Measurements from ENCODE around the gene RPL3.

Gene RPL3

GRCh38 chr22:39317084-39317774 lies 2.2 kb downstream of the RPL3 start:
- DNase-seq (ENCODE audit: low read depth) = peak; percentile 43

DNA sequence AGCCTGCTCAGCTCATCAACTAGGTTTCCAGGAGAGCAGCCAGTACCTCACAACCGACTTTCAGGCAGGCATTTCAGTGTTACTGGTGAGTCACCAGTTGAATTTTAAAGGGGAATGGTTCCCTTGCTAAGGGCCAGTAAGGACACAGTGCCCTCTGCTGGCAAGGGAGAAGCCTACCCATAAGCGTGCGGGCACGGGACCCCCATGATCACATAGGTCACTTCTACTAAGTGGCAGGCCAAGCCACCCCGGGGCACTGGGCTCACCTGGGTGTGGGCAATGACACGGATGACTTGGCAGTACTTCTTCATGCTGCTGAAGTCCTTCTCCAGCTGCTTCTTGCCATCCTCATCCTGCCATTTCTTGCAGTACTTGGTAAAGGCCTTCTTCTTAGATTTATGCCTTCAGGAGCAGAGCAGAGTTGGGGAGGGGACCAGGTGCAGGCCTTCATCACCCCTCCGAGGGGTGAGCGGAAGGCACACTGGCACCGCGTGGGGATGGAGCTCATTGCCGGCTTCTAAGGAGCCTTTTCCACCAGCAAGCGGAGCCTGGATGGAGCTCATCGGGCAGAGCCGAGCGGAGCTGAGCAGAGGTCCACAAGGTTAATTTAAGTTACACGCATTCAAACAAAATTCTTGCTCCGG lies 2.9 kb downstream of the RPL3 start:
- peak; percentile 64 for DNase-seq (ENCODE audit: low read depth)

- no peak for DNase-seq (ENCODE audit: low read depth)
Measured at GRCh38 chr22:39315389-39315788, 4.0 kb downstream of the RPL3 start.

GRCh38 chr22:39314251-39314971 lies 5.0 kb downstream of the RPL3 start:
- DNase-seq (ENCODE audit: low read depth) = peak; percentile 59

GRCh38 chr22:39313258-39314001 lies 6.0 kb downstream of the RPL3 start:
- peak; percentile 56 for DNase-seq (ENCODE audit: low read depth)

DNA sequence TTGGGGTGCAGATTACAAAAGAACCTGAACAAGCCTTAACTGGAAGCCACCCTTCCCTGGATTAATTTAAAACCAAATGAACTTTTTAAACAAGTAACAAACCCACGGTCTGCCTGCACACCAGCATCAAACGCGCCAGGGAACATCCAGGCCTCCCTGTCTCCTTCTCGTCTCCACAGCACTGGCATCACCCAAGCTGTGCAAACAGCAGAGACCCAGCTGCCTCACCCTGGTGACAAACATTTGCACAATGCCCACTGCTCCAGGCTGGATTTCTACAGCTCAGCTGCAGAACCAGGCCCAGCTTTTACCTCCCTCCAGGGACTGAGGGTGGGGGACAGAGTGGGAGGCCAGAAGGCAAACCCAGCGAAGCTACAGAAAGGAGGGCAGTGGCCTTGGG lies 7.0 kb downstream of the RPL3 start:
- peak; percentile 35 for DNase-seq (ENCODE audit: low read depth)

GRCh38 chr22:39311592-39312400 lies 7.6 kb downstream of the RPL3 start:
- peak; percentile 43 for DNase-seq (ENCODE audit: low read depth)

DNA sequence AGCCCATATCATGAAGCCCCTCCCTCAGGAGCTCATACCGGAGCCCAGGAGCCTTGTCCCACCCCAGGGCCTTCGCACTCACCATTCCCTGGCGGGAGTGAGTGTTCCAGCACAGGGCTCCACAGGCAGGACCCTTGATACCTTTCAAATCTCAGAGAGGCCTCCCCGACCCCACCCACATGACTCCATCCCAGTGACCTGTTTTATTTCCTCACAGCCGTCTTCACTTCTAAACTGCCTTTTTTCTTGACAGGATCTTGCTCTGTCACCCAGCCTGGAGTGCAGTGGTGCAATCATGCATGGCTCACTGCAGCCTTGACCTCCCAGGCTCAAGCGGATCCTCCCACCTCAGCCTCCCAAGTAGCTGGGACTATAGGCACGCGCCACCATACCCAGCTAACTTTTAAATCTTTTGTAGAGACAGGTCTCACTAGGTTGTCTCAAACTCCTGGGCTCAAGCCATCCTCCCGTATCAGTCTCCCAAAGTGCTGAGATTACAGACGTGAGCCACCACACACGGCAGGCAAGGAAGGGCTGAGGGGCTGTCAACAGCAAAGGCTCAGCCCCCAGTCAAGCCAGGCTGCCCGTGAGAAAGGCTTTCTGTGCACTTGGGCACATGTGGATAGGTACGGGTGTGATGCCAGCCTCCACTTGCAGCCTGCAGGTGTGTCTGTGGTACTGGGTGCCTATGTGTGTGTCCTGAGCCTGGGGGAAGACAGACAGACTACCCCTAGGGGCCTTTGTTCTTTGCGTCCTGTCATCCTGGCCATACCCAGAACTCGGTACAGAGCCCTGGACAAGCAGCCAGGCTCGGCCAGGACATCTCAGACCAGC lies 9.3 kb downstream of the RPL3 start:
- no peak for DNase-seq (ENCODE audit: low read depth)

DNA sequence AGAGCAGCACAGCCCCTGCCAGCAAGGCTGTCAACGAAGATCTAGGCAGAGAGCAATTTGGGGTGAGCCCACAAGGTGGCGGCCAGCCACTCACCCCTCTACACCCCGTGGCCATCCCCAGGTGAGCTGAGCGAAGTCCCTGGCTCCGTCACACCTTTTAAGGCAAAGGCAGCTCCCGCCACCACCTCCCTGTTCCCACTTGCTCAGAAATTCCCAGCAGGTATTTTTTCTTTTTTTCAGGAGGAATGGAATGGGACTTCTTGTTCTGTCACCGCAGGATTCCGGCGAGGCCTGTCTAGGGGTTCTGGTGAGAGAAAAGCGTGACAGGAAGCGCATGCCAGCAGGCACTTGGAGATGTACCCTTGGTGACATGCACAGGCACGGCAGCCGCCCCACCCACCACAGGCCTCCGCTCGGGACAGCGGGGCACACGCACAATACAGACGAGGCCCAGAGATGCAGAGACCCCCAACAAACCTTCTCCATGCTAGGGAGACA lies 10.0 kb downstream of the RPL3 start:
- DNase-seq (ENCODE audit: low read depth) = no peak

GRCh38 chr22:39308614-39309363 lies 10.6 kb downstream of the RPL3 start:
- DNase-seq (ENCODE audit: low read depth) = no peak

DNA sequence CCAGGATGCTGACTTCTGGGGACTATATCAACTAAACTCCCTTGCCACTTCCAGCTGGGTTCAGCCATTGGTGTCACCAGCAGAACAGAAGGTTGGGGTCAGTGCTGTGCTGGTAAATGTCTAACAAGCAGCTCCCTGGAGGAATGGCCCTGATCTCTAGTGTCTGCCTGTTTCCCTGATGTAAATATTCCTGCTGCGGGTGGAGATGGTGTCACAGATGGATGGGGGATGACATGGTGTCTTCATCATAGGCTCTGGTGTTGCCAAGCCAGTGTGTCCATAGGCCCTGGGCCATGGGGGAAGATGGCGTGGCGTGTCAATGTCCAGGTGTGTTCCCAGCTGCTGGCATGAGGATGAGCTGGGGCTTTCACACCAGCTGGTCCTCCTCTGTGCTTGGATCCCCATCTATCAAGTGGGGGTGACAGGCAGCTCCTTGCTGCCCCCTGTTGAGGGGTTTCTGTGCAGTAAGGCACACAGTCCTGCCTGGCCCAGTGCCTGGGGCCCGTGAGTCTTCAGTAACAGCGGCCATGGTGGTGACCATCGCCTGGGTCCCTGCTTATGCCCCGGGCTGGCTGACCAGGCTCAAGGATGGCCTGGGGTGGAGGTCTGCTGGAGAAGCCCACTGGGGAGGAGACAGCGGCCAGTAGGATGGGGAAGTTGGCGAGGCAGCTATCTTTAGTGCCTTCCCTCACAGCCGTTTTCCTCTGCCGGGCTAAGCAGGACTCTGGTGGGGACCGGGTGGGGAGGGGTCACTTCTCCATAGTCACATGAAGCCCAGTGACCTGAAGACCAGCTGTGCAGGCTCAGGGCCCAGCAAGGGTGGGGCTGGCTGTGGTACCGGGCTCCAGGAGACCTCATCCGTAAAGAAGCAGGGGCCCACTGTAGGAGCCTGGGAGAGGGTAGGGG lies 12.7 kb downstream of the RPL3 start:
- no peak for DNase-seq (ENCODE audit: low read depth)

GRCh38 chr22:39303892-39304671 lies 15.3 kb downstream of the RPL3 start:
- DNase-seq (ENCODE audit: low read depth) = no peak

- no peak for DNase-seq (ENCODE audit: low read depth)
Measured at GRCh38 chr22:39303358-39303757, 16.1 kb downstream of the RPL3 start.

DNA sequence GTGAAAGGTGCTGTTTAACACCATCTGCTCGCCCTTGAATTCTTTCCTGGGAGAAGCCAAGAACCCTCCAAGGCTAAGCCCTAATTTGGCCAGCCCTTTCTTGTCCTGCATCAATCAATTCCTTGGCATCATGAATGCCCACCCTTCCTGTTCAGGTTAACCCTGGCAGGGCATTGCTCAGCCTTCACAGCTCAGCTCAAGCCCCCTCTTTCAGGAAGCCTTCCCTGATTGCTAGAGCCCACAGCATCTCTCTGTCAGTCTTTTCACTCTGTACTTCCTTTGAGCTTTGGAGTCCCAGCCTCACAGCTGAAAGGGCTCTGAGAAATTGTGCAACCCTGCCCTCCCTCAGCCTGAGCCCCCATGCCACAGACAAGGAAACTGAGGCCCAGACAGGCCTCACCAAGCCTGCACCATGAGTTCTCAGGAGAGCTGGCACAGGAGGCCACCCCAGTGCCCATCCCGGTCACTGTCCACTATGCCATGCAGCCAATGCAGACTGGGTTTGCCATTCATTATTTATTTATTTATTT lies 16.9 kb downstream of the RPL3 start:
- no peak for DNase-seq (ENCODE audit: low read depth)

- DNase-seq (ENCODE audit: low read depth) = no peak
Measured at GRCh38 chr22:39301926-39302325, 17.5 kb downstream of the RPL3 start.

GRCh38 chr22:39301108-39301507 lies 18.3 kb downstream of the RPL3 start:
- DNase-seq (ENCODE audit: low read depth) = no peak

- DNase-seq (ENCODE audit: low read depth) = no peak
Measured at GRCh38 chr22:39300186-39300830, 19.1 kb downstream of the RPL3 start.

Data from CMK (cell line).